OCI-LY3 (cell line): ENCODE results near the gene KNOP1.

Source experiments
- H2AFZ ChIP-seq: fragments of 200-600, 300-600 bp; shearing (Covaris generic); 2 replicates; pipeline ENCODE4 v1.6.0; 2014; ENCODE audit warnings: antibody characterized with exemption, low read depth, low read length
- H3K27ac ChIP-seq: fragments of 200-600, 300-600 bp; sonication (generic); 2 replicates; pipeline ENCODE4 v1.5.1; 2014; ENCODE audit warnings: mild to moderate bottlenecking, low read length, moderate library complexity, mixed read lengths
- H3K27me3 ChIP-seq: fragments of 200-600, 300-600 bp; sonication (generic); 2 replicates; pipeline ENCODE4 v1.6.1; 2014; ENCODE audit warnings: low read depth, low read length, mixed read lengths
- H3K36me3 ChIP-seq: fragments of 200-600, 300-600 bp; sonication (generic); replicated peaks from 2 replicates; pipeline ENCODE3; 2014; ENCODE audit warnings: low read depth, low read length, mixed read lengths
- H3K4me1 ChIP-seq: fragments of 300-600, 200-600 bp; sonication (generic); 2 replicates; pipeline ENCODE4 v1.6.1; 2014; ENCODE audit warnings: low read length, mixed read lengths
- H3K4me2 ChIP-seq: fragments of 200-600, 300-600 bp; sonication (generic); 2 replicates; pipeline ENCODE4 v1.6.1; 2014; ENCODE audit warnings: low read length, mixed read lengths
- H3K4me3 ChIP-seq: fragments of 300-600, 200-600 bp; sonication (generic); 2 replicates; pipeline ENCODE4 v1.5.1; 2014; ENCODE audit warnings: antibody characterized with exemption, mild to moderate bottlenecking, low read length, moderate library complexity
- H3K79me2 ChIP-seq: fragments of 300-600, 200-600 bp; shearing (Covaris generic); 2 replicates; pipeline ENCODE4 v1.6.1; 2014; ENCODE audit warnings: mild to moderate bottlenecking, low read length, mixed read lengths
- H3K9ac ChIP-seq: fragments of 300-600, 200-600 bp; shearing (Covaris generic); 2 replicates; pipeline ENCODE4 v1.6.0; 2014; ENCODE audit warnings: mild to moderate bottlenecking, low read length, moderate library complexity
- H3K9me3 ChIP-seq: fragments of 200-600, 300-600 bp; shearing (Covaris generic); 2 replicates; pipeline ENCODE4 v1.6.1; 2014; ENCODE audit warnings: low read length, mixed read lengths; ENCODE audit not compliant: insufficient read depth
- H4K20me1 ChIP-seq: fragments of 200-600, 300-600 bp; sonication (generic); 2 replicates; pipeline ENCODE4 v1.6.1; 2016; ENCODE audit warnings: low read length, mixed read lengths; ENCODE audit not compliant: insufficient read depth
- CTCF ChIP-seq: fragments of 200-600, 300-600 bp; sonication (generic); IDR thresholded peaks from 2 replicates; pipeline ENCODE4 v1.5.1; 2014; ENCODE audit warnings: antibody characterized with exemption, low read length, low read depth
- EZH2phosphoT487 ChIP-seq: fragments of 200-600 bp; shearing (Covaris generic); IDR thresholded peaks from 2 replicates; pipeline ENCODE4 v1.6.1; 2018; ENCODE audit warnings: antibody characterized with exemption, mixed run types, low read depth

Gene KNOP1

GRCh38 chr16:19711643-19712042, 6.4 kb downstream of the KNOP1 start:
- H3K4me2 ChIP-seq = no peak overlapping the region
- 0 out of 2 replicates have a peak, but pooled peaks cover 3% of the 10 kb centered on the region for H4K20me1 ChIP-seq
- H3K36me3 ChIP-seq = peaks cover 67% of the 10 kb centered on the region
- TF ChIP-seq CTCF (no peak), EZH2phosphoT487 (no peak)
- no peaks in the 10 kb centered on the region for H3K9me3 ChIP-seq
- no peak overlapping the region for H3K4me3 ChIP-seq
- H2AFZ ChIP-seq = no peak overlapping the region
- peaks cover 89% of the 10 kb centered on the region for H3K79me2 ChIP-seq
- H3K9ac ChIP-seq = no peak overlapping the region
- H3K4me1 ChIP-seq = peaks cover 8% of the 10 kb centered on the region
- H3K27ac ChIP-seq = no peak overlapping the region
- H3K27me3 ChIP-seq = no peaks in the 10 kb centered on the region

GRCh38 chr16:19710991-19711545, 7.0 kb downstream of the KNOP1 start:
- no peak overlapping the region for H3K4me2 ChIP-seq
- no peak overlapping the region for H3K4me3 ChIP-seq
- H3K9me3 ChIP-seq = no peaks in the 10 kb centered on the region
- peaks cover 83% of the 10 kb centered on the region for H3K79me2 ChIP-seq
- no peak overlapping the region for H3K9ac ChIP-seq
- no peaks in the 10 kb centered on the region for H3K27me3 ChIP-seq
- H4K20me1 ChIP-seq = 0 out of 2 replicates have a peak, but pooled peaks cover 3% of the 10 kb centered on the region
- no peak overlapping the region for H2AFZ ChIP-seq
- TF ChIP-seq CTCF (no peak), EZH2phosphoT487 (no peak)
- no peak overlapping the region for H3K27ac ChIP-seq
- peaks cover 68% of the 10 kb centered on the region for H3K36me3 ChIP-seq
- peaks cover 2% of the 10 kb centered on the region for H3K4me1 ChIP-seq

GRCh38 chr16:19710191-19710908, 7.7 kb downstream of the KNOP1 start:
- 0 out of 2 replicates have a peak, but pooled peaks cover 3% of the 10 kb centered on the region for H4K20me1 ChIP-seq
- H3K27me3 ChIP-seq = no peaks in the 10 kb centered on the region
- no peak overlapping the region for H3K27ac ChIP-seq
- TF ChIP-seq EZH2phosphoT487 (no peak), CTCF (no peak)
- H2AFZ ChIP-seq = no peak overlapping the region
- peaks cover 79% of the 10 kb centered on the region for H3K79me2 ChIP-seq
- no peak overlapping the region for H3K4me2 ChIP-seq
- H3K36me3 ChIP-seq = peaks cover 71% of the 10 kb centered on the region
- H3K4me3 ChIP-seq = no peak overlapping the region
- no peaks in the 10 kb centered on the region for H3K9me3 ChIP-seq
- no peaks in the 10 kb centered on the region for H3K4me1 ChIP-seq
- no peak overlapping the region for H3K9ac ChIP-seq

GRCh38 chr16:19709381-19710136, 8.5 kb downstream of the KNOP1 start:
- Histone ChIP-seq H4K20me1 (0 out of 2 replicates have a peak, but pooled peaks cover 3% of the 10 kb centered on the region), H3K4me3 (no peak overlapping the region), H3K4me1 (no peaks in the 10 kb centered on the region), H3K36me3 (peaks cover 79% of the 10 kb centered on the region), H3K9ac (no peak overlapping the region), H3K9me3 (no peaks in the 10 kb centered on the region), H3K79me2 (peaks cover 72% of the 10 kb centered on the region), H2AFZ (no peak overlapping the region), H3K27ac (no peak overlapping the region), H3K27me3 (no peaks in the 10 kb centered on the region), H3K4me2 (no peak overlapping the region)
- no peak for TF ChIP-seq EZH2phosphoT487
- no peak for TF ChIP-seq CTCF
